ENCODE results near the gene RASGRF2.

RASGRF2 gene

DNA sequence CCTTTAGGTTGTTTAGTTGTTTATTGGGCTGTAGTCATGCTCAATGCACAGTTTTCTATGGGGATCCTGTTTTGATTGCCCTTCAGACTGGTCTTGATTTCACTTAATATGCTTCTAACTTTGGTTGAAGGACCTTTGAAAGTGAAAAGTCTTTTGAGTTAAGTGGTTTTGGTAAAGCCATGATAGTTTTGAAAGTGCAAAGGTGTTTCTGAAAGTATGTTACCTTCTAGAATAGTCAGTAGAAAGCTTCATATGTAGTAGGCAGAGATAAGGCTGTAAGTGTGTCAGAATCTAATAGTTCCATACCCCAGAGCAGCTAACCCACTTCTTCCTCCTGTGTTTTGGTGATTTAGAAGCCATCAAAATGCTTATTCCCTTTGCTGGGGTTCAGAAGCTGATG lies 46.1 kb downstream of the RASGRF2 start:
- H3K27me3 ChIP-seq (replicated peaks; ENCODE audit: control insufficient read depth, insufficient read depth, low read length), result no peaks in the 10 kb centered on the region; the same call in 1 of the 2 replicates
- DNase-seq (ENCODE audit: extremely low read depth, insufficient read length), result no peak
- no peaks in the 10 kb centered on the region for H3K36me3 ChIP-seq (ENCODE audit: control insufficient read depth, insufficient read depth, low read length)
- H3K4me3 ChIP-seq (replicated peaks; ENCODE audit: low read depth, low read length), result no peak overlapping the region
- TF ChIP-seq CTCF (IDR thresholded peaks at IDR 0.05; ENCODE audit: insufficient read depth, low read length, poor library complexity, severe bottlenecking), result no peak

GRCh38 chr5:81006947-81007636 lies 46.9 kb downstream of the RASGRF2 start:
- no peak for DNase-seq (ENCODE audit: extremely low read depth, insufficient read length)
- H3K36me3 ChIP-seq (ENCODE audit: control insufficient read depth, insufficient read depth, low read length), result no peaks in the 10 kb centered on the region
- TF ChIP-seq CTCF (IDR thresholded peaks at IDR 0.05; ENCODE audit: insufficient read depth, low read length, poor library complexity, severe bottlenecking), result no peak
- no peaks in the 10 kb centered on the region; the same call in 1 of the 2 replicates for H3K27me3 ChIP-seq (replicated peaks; ENCODE audit: control insufficient read depth, insufficient read depth, low read length)
- H3K4me3 ChIP-seq (replicated peaks; ENCODE audit: low read depth, low read length), result no peak overlapping the region

DNA sequence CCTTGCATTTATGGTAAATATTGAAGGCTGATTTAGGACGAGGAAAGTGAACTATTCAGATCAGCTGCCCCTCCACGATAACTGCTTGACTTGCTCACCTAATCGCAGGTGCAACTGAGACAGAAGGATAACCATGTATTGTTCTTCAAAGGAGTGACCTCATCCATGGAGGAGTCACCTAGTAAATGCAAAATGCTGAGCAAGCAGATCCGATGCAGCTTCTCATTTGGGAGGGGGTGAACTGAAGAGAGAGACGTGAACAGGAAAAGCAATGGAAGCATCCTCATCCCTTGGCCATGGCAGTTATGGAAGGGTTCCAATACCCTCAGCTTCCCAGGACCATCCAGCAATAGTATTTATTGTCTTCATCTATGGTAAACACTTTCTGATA lies 47.5 kb downstream of the RASGRF2 start:
- no peak for TF ChIP-seq CTCF (IDR thresholded peaks at IDR 0.05; ENCODE audit: insufficient read depth, low read length, poor library complexity, severe bottlenecking)
- Histone ChIP-seq H3K27me3 (replicated peaks; ENCODE audit: control insufficient read depth, insufficient read depth, low read length) (no peaks in the 10 kb centered on the region; the same call in 1 of the 2 replicates), H3K4me3 (replicated peaks; ENCODE audit: low read depth, low read length) (no peak overlapping the region), H3K36me3 (ENCODE audit: control insufficient read depth, insufficient read depth, low read length) (no peaks in the 10 kb centered on the region)
- no peak for DNase-seq (ENCODE audit: extremely low read depth, insufficient read length)

DNA sequence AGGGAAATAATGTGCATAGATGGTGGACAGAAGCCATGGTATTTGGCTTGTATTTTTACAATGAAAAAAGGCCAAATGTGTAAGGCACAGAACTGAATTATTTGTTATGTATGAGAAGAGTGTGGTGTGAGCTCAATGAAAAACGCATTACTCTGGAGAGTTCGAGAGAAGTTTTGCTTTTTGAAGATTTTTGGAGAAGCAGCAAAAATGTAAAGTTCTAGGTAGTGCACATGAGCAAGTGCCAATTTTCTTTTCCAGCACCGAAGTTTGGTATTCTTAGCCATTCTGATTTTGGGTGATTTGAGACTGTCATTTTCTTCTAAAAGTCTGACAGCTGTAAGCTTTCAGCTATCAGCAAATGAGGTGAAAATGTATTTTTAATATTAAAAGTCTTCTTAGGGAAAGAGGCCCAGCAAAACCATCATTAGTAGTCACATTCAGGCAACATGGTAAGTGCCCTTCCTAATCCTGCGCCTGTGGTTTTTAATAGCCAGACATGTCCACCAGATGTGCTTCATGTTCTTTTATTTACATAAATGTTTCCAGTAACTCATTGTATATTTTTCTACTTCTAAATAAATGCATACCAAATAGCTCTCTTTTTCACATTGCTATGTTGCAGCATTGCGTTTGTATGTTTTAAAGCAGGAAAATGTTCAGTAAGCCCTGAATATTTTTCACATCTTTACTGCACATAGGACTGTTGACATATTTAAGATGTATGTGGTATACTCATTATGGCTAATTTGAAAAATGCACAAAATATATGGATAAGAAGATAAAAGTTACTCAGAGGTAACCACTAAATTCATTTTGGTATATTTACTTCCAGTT lies 50.4 kb downstream of the RASGRF2 start:
- no peaks in the 10 kb centered on the region; the same call in 1 of the 2 replicates for H3K27me3 ChIP-seq (replicated peaks; ENCODE audit: control insufficient read depth, insufficient read depth, low read length)
- DNase-seq (ENCODE audit: extremely low read depth, insufficient read length), result no peak
- no peak for TF ChIP-seq CTCF (IDR thresholded peaks at IDR 0.05; ENCODE audit: insufficient read depth, low read length, poor library complexity, severe bottlenecking)

GRCh38 chr5:81014348-81014747 lies 54.2 kb downstream of the RASGRF2 start:
- no peak for DNase-seq (ENCODE audit: extremely low read depth, insufficient read length)
- Histone ChIP-seq H3K27me3 (replicated peaks; ENCODE audit: control insufficient read depth, insufficient read depth, low read length) (no peaks in the 10 kb centered on the region; the same call in 1 of the 2 replicates), H3K36me3 (ENCODE audit: control insufficient read depth, insufficient read depth, low read length) (no peaks in the 10 kb centered on the region), H3K4me3 (replicated peaks; ENCODE audit: low read depth, low read length) (no peak overlapping the region)
- TF ChIP-seq CTCF (IDR thresholded peaks at IDR 0.05; ENCODE audit: insufficient read depth, low read length, poor library complexity, severe bottlenecking), result no peak

More for the DNA sequence above, 50.4 kb downstream of the RASGRF2 start:
- Histone ChIP-seq H3K4me3 (replicated peaks; ENCODE audit: low read depth, low read length) (no peak overlapping the region), H3K36me3 (ENCODE audit: control insufficient read depth, insufficient read depth, low read length) (no peaks in the 10 kb centered on the region)
